Bronchial epithelial cell (primary cell): ENCODE data around the gene ENKUR. TPM values are rescaled to one million over a fixed set of nuclear protein-coding genes. Genes with fewer than 3 reads are reported as not detected.
"Not testable (repeated sequence)": the region's sequence is repeated elsewhere in the genome, so short reads cannot be mapped to it uniquely, and the experiment has no call there.

Experiments used
- DNase-seq: peaks from one replicate; pipeline ENCODE4 v3.0.0-alpha.2; 2010; ENCODE audit warnings: low read depth
- FAIRE-seq: peaks from 2 replicates; lab custom pipeline; 2011; peaks lifted over from hg19 to GRCh38; lab: Jason Lieb, UNC
- H3K27me3 ChIP-seq: 2 replicates; pipeline ENCODE4 v1.5.1; 2011; ENCODE audit warnings: low read length; ENCODE audit not compliant: control insufficient read depth, insufficient read depth
- H3K36me3 ChIP-seq: 2 replicates; pipeline ENCODE4 v1.5.1; 2011; ENCODE audit warnings: low read length; ENCODE audit not compliant: control insufficient read depth, insufficient read depth
- H3K4me3 ChIP-seq: 2 replicates; pipeline ENCODE4 v1.5.1; 2011; ENCODE audit warnings: mild to moderate bottlenecking, low read depth, low read length, control low read depth
- total RNA-seq: library from RNA; depleted of rRNA; stranded (reverse); fragments of >200 nt; gene quantifications from 2 replicates; pipeline ENCODE4 v1.2.1, GENCODE V29; 2014
- TF ChIP-seq, protein P1 (sequence below): IDR thresholded peaks from 2 replicates; pipeline ENCODE4 v1.5.1; 2011; ENCODE audit warnings: mild to moderate bottlenecking, moderate library complexity, low read length, control low read depth, inconsistent platforms; ENCODE audit not compliant: insufficient read depth, severe bottlenecking

Gene ENKUR
- total RNA-seq, 1 donor from 2014 or later: 0.26 TPM

DNA sequence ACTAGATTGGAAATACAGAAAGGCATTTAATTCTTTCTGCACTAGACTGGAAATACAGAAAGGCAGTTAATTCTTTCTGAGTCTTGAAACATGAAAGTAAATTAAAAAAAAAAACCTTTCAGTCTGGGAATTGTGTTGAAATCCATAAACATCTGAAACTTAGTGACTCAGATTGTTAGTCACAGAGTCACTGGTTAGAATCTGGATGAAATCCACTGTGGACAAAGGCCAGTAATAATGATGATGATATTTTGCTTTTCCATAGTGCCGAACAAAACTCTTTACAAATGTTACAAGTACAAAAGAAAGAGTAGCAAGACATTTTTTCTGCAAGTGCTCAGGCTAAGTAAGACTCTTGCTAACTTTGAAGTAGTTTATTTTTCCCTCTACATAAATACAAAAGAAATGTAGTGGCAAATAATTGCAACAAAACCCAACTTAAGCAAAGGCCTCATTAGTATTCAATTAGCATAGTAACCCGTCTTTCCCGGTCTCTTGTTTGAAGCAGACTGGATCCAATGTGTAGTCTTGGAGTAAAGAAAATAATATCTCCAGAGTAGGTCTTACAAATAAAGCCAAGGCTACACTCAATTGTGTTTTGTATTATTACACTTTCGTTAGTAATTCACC is 57.8 kb downstream of the ENKUR start:
- TF ChIP-seq, protein P1, sequence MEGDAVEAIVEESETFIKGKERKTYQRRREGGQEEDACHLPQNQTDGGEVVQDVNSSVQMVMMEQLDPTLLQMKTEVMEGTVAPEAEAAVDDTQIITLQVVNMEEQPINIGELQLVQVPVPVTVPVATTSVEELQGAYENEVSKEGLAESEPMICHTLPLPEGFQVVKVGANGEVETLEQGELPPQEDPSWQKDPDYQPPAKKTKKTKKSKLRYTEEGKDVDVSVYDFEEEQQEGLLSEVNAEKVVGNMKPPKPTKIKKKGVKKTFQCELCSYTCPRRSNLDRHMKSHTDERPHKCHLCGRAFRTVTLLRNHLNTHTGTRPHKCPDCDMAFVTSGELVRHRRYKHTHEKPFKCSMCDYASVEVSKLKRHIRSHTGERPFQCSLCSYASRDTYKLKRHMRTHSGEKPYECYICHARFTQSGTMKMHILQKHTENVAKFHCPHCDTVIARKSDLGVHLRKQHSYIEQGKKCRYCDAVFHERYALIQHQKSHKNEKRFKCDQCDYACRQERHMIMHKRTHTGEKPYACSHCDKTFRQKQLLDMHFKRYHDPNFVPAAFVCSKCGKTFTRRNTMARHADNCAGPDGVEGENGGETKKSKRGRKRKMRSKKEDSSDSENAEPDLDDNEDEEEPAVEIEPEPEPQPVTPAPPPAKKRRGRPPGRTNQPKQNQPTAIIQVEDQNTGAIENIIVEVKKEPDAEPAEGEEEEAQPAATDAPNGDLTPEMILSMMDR: no peak
- Histone ChIP-seq H3K4me3 (no peak overlapping the region), H3K36me3 (no peaks in the 10 kb centered on the region), H3K27me3 (no peaks in the 10 kb centered on the region)
- DNase-seq: peak; percentile 96
- FAIRE-seq: no peak

- H3K27me3 ChIP-seq, FAIRE-seq, H3K36me3 ChIP-seq, H3K4me3 ChIP-seq: not testable (repeated sequence)
- peak; percentile 77 for DNase-seq
Observed at GRCh38 chr10:24957624-24958051, 58.3 kb downstream of the ENKUR start.

- DNase-seq: no peak
- no peaks in the 10 kb centered on the region for H3K27me3 ChIP-seq
- no peak overlapping the region for H3K4me3 ChIP-seq
- no peaks in the 10 kb centered on the region for H3K36me3 ChIP-seq
- no peak for FAIRE-seq
- TF ChIP-seq, protein P1: no peak
Observed at GRCh38 chr10:24953675-24954074, 62.3 kb downstream of the ENKUR start.

- peak; percentile 39 for DNase-seq
- Histone ChIP-seq H3K36me3 (no peaks in the 10 kb centered on the region), H3K27me3 (no peaks in the 10 kb centered on the region), H3K4me3 (peak overlapping the region; percentile 59)
- TF ChIP-seq, protein P1: peak; percentile 24
- FAIRE-seq: no peak
Observed at GRCh38 chr10:24952707-24953645, 63.0 kb downstream of the ENKUR start.

- DNase-seq (no peak), FAIRE-seq (no peak)
- TF ChIP-seq, protein P1: peak; percentile 45
- H3K4me3 ChIP-seq: peak within 1 kb of the TSS; percentile 59
- H3K36me3 ChIP-seq: no peaks in the 10 kb centered on the region
- H3K27me3 ChIP-seq: no peaks in the 10 kb centered on the region
Observed at GRCh38 chr10:24952143-24952706, 63.7 kb downstream of the ENKUR start, which contains the start of gene PRTFDC1. PRTFDC1 (minus strand) TSS chr10:24952606; CDS start chr10:24952575, 31 bp downstream.
